Measurements from ENCODE around the gene TNK2.

GRCh38 chr3:195872097-195872496 lies 36.3 kb downstream of the TNK2 start:
- TF ChIP-seq CTCF (IDR thresholded peaks at IDR 0.05; ENCODE audit: borderline replicate concordance, extremely low read depth, low read length, poor library complexity, severe bottlenecking) (no peak), EZH2 (IDR thresholded peaks at IDR 0.05; ENCODE audit: borderline replicate concordance, low read depth, low read length, severe bottlenecking) (no peak)

Measured in DND-41 (cell line).